ENCODE results near the gene ITGA3. TPM values are rescaled to one million over a fixed set of nuclear protein-coding genes. Genes with fewer than 3 reads are reported as not detected.

The ITGA3 gene
- total and polyA plus RNA-seq, 3 donors from 2014 or later = 20.0 to 30.7 (median 24.2) TPM

GRCh38 chr17:50075446-50076032 is 19.6 kb downstream of the ITGA3 start:
- intact Hi-C loops (cut with DNase I; ENCODE audit: low total_unique reads) = no loop called here
- WGBS, 2 donors = 93 to 95% methylated on average over 13 to 16 of the region's 16 CpGs
- no peak for DNase-seq
- no peak for TF ChIP-seq CTCF (IDR thresholded peaks at IDR 0.05)
- no peak for TF ChIP-seq POLR2A (IDR thresholded peaks at IDR 0.05)
- H3K9me3 ChIP-seq = no peaks in the 10 kb centered on the region
- H3K27me3 ChIP-seq = no peaks in the 10 kb centered on the region
- H3K4me3 ChIP-seq = no peak overlapping the region
- no peak overlapping the region for H3K27ac ChIP-seq
- no peaks in the 10 kb centered on the region for H3K36me3 ChIP-seq (ENCODE audit: low read depth, missing control alignments)
- no peaks in the 10 kb centered on the region for H3K4me1 ChIP-seq

GRCh38 chr17:50076221-50076590 is 20.3 kb downstream of the ITGA3 start:
- DNase-seq = no peak
- Histone ChIP-seq H3K4me1 (no peaks in the 10 kb centered on the region), H3K27ac (no peak overlapping the region), H3K36me3 (ENCODE audit: low read depth, missing control alignments) (no peaks in the 10 kb centered on the region), H3K4me3 (no peak overlapping the region), H3K27me3 (no peaks in the 10 kb centered on the region), H3K9me3 (no peaks in the 10 kb centered on the region)
- WGBS, 2 donors = 50 to 77% methylated on average over 3 to 16 of the region's 16 CpGs
- intact Hi-C loops (cut with DNase I; ENCODE audit: low total_unique reads) = no loop called here
- TF ChIP-seq POLR2A (IDR thresholded peaks at IDR 0.05) = no peak
- no peak for TF ChIP-seq CTCF (IDR thresholded peaks at IDR 0.05)

- intact Hi-C loops (cut with DNase I; ENCODE audit: low total_unique reads) = no loop called here
- Histone ChIP-seq H3K36me3 (ENCODE audit: low read depth, missing control alignments) (no peaks in the 10 kb centered on the region), H3K4me3 (no peak overlapping the region)
These were observed 20.8 kb downstream of the ITGA3 start for GRCh38 chr17:50076591-50077235.

GRCh38 chr17:50078430-50078829 is 22.5 kb downstream of the ITGA3 start:
- 93 to 94% methylated on average over 4 of the region's 4 CpGs for WGBS, 2 donors
- no peaks in the 10 kb centered on the region for H3K36me3 ChIP-seq (ENCODE audit: low read depth, missing control alignments)
- H3K27me3 ChIP-seq = no peaks in the 10 kb centered on the region
- H3K4me3 ChIP-seq = no peak overlapping the region
- TF ChIP-seq CTCF (IDR thresholded peaks at IDR 0.05) (no peak), POLR2A (IDR thresholded peaks at IDR 0.05) (no peak)
- no peak overlapping the region for H3K27ac ChIP-seq
- H3K9me3 ChIP-seq = no peaks in the 10 kb centered on the region
- H3K4me1 ChIP-seq = no peaks in the 10 kb centered on the region
- no peak for DNase-seq
- intact Hi-C loops (cut with DNase I; ENCODE audit: low total_unique reads) = no loop called here

More at GRCh38 chr17:50076591-50077235, 20.8 kb downstream of the ITGA3 start:
- WGBS, 2 donors = 60 to 77% methylated on average over 11 to 39 of the region's 39 CpGs
- H3K9me3 ChIP-seq = no peaks in the 10 kb centered on the region
- no peaks in the 10 kb centered on the region for H3K27me3 ChIP-seq
- H3K4me1 ChIP-seq = no peaks in the 10 kb centered on the region
- TF ChIP-seq POLR2A (IDR thresholded peaks at IDR 0.05) (no peak), CTCF (IDR thresholded peaks at IDR 0.05) (no peak)
- no peak for DNase-seq
- no peak overlapping the region for H3K27ac ChIP-seq

Measured in testis (tissue), 3 donors.